Stimulated activated CD8-positive, alpha-beta memory T cell treated with anti-CD3 and anti-CD28 coated beads, Interleukin-2, amount 100 ng/mL, for 1 hour (primary cell): ENCODE data around the gene DNMBP.
"Not testable (repeated sequence)": the region's sequence is repeated elsewhere in the genome, so short reads cannot be mapped to it uniquely, and the experiment has no call there.

Experiments
- DNase-seq, 2 donors: peaks; one replicate each; pipeline ENCODE4 v3.0.0-alpha.2; 2020; ENCODE audit warnings: low read depth in 2 of 2

The DNMBP gene

DNA sequence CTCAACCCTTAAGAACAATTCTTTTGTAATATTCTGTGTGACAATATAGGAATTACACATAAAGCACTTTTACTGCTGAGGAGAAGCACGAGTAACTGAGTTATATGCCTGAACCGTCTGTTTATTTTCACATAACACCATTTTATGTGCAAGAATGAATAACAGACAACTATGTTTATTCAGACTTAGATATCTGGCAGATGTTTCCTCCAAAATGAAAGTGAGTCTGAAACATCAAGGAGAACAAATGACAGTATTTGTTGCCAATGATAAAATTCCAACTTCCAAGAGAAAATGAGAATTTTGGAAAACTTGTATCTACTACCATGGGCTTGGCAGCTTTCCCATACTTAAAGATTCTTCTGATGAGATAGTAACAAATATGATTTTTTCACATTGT, 51.4 kb downstream of the DNMBP start:
- no peak for DNase-seq

DNA sequence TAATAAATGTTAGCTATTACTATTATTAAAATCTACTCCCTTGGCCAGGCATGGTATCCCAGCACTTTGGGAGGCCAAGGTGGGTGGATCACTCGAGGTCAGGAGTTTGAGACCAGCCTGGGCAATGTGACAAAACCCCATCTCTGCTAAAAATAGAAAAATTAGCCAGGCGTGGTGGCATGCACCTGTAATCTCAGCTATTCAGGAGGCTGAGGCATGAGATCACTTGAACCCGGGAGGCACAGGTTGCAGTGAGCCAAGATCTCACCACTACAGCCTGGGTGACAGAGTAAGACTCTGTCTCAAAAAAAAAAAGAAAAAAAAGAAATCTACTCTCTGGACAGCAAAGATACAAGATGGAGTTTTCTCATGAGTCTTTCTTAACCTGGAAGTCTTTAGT, 56.2 kb downstream of the DNMBP start:
- not testable (repeated sequence) for DNase-seq

DNA sequence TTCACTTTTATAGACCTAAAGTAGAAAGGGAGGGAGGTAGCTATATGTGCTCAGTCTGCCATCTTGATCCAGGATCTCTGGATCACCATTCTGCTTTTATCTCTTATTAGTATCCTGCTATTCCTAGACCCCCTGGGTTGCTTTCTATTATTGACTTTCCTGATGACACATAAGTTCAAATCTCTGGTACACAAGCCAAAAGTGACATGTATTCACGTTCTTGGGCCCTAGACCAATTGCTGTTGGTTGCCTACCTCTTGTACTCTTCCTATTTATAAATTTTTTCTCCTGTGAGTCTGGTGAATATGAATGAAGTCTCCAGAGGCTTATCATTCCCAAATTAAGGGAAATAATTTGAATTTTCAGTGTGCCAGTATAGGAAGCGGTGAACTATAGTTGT, 56.9 kb downstream of the DNMBP start:
- no peak for DNase-seq

DNA sequence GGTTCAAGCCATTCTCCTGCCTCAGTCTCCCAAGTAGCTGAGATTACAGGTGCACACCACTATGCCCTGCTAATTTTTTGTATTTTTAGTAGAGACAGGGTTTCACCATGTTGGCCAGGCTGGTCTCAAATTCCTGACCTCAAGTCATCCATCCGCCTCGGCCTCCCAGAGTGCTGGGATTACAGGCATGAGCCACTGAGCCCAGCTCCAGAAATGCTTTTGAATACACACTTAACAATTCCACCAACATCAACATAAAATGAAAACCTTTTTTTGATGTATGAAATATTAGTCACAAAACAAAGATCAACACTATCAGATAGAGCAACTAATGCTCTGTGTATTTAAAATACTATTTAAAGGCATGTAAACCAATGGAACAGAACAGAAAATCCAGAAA, 63.7 kb downstream of the DNMBP start:
- not testable (repeated sequence) for DNase-seq

DNA sequence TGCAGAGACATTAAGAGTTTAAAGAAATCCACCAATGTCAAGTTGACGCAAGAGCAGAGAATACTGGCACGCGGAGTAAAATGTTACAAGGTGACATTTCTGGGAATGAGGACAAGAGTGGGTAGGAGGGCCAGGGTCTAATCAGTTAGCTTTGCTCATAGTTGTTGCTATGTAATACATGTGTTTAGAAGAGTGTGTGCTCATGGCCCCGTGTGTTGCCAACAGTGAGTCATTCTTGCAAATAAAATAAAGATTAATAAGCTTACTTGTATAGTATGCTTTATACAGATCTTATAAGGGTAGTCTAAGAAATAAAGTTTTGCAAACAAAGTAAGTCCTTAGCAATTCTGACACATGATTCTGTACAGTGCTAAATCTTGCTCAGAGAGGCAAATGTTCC, 64.5 kb downstream of the DNMBP start:
- no peak for DNase-seq

DNA sequence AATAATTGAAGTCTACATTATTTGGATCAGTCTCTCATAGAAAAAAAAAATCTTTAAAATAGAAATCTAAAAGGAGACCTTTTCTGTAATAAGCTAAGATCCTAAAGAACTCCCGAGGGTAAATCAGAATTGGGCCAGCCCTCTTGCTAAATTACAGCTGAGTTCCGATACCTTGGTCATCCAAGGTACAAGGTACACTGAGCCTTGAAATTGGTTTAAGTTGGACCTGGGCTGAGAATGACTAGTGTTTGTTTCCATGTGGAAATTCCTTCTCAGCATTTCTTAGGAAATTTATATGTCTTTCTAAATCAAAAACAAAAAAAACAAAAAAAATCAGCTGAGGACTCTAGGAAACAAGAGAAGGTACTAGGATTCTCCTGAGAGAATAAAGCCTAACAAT, 64.9 kb downstream of the DNMBP start:
- DNase-seq = no peak

DNA sequence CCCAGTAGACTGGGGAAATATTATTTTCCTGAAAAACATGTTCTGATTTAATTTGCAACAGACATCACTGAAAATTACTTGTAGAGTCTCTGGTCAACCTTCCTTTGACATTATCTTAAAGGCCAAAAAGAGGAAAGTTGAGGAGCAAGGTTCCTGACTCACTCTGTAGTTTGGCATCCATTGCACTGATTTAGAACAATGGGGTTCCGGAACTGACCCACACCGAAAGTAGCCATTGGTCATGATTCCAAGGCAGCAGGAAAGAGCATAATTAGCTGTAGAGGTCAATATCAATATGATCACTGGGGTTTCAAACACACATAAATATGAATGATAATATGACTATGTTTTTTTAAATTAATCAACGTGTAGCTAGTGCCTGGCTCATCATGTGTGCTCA, 65.8 kb downstream of the DNMBP start:
- no peak for DNase-seq

DNA sequence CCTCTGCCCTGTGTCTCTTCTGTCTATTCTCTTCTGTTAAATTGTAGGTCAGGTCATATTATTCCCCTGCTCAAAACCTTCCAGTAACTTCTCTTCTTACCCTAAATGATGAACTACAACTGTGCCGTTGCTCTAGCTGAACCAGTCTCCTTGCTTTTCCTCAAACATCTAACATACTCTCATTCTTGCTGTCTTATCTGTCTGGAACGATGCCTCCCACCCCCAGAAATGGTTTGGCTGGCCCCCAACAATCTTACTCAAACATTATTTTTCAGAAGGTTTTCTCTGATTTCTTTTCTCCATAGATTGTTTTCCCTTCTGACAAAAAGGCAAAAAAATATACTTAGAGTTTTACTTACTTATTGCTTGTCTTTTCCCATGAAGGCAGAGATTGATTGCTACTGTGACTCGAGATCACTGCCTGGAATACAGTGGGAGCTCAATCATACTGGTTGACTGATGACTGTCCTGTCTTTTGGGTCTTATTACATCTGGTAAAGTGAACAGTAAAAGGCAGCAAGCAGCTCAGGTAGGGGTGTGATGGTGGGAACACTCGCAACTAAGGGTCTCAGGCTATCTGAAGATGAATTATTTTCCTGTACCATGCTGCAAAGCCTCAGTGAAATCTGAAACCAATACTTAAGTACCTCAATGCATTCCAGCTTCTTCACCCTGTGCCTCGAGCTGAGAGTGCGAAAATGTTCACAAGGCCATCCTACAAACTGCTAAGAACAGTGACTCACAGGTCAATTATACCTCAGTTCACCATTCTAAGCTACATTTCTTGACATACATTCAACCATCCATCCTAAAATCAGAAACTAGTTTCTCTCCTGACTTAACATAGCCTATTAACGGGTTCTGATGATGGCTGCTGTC, 67.6 kb downstream of the DNMBP start:
- no peak for DNase-seq

DNA sequence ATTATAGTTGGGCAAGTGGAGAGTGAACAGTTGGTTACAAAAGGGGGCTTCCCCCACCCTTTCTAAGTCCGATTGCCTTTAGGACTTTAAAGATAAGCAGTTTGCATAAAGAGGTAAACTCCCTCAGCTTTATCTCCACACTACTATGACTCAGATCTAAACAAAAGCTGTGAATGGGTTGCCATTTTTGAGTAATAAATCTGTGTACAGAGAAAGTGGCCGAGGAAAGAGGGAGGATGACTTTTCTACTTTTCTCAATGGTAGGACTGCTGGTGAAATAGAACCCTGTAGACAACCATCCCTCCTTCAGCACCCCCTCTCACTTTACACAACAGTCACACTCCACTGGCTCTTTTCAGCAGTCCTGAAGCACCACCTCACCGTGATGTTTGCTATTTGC, 71.2 kb downstream of the DNMBP start:
- no peak for DNase-seq

DNA sequence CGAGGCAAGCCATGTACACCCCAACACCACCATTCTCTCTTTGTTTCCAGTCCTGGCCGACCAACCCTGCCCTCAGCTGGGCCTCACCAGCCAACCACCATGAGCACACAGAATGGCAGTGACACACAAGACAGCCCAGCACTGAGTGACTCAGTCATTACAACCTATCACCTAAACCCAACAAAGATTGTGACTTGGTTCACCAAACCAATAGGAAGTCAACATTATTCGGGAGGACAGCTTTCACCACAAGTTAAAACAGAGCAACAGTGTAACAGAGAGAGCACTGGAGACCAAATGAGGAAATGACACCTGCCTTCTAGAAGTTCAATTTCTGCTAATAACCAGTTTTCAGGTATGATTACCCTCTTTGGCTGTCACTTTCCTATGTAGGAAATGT, 72.1 kb downstream of the DNMBP start:
- DNase-seq = no peak

DNA sequence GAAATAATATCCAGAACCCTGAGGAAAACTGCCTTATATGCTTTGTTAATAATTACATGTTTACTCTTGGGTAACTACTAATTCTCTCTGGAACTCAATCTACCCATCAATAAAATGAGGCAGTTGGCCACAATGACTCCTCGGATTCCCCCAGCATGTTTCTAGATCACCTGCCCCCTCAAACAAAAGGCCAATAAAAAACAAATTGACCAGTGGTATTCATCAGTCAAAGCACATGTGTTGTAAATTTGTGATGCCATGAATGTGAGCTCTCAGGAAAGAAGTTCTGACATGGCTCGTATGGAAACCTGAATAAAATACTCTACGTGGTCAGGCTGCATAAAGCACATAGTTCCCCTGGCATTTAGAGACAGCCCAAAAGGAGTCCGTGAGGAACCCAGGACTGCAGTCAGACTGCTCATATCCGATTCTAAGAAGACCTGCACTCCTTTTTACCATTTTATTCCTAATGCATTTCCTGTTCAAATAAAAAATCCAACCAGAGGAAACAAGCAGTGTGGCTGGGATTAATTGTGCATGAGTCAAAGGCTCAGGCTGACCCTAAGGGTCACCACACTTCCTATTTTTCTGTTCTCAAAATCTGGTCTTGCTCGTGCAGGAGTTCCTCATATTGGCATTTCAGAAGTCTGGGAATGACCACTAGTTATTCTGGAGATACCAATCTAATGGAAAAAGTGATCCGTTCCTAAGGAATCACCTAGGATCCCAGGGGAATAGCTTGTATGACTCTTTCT, 77.4 kb downstream of the DNMBP start:
- DNase-seq = not testable (repeated sequence)

DNA sequence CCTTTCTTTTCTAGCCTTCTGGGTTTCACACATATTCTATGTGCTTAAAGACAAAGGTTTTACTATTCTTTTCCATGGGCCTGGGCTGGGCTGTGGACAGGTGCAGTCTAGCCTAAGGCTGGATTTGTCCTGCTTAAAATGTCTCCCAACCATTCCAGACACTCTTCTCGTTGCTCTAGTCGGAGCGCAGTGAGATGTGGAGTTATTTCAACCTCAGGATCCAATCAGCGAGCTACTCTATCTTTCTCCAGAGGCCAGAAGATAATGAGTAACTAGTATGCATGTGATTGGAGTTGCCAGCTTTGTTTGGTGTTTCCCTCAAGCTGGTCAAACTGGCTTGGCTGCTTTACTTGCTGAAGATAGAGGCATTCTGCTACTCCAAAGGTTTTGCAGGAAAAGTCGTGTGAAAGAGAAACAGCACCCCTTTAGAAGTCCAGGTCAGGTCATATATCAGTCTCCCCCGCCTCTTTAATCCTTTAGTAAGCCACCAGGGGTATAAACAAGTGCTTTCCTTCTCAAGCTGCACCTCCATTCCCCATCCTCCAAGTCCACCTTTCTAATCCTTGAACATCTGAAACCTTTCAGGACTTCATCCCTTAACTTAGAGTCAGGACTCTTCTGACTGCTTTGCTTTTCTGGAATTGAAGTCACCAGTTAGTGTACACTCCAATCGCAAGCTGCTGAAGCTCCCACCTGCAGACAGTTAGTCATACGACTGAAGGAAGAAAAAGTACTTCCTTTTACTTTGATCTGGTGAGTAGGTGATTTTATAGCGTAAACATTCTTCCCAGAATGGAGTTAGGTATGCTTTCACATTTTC, 78.8 kb downstream of the DNMBP start:
- no peak for DNase-seq

DNA sequence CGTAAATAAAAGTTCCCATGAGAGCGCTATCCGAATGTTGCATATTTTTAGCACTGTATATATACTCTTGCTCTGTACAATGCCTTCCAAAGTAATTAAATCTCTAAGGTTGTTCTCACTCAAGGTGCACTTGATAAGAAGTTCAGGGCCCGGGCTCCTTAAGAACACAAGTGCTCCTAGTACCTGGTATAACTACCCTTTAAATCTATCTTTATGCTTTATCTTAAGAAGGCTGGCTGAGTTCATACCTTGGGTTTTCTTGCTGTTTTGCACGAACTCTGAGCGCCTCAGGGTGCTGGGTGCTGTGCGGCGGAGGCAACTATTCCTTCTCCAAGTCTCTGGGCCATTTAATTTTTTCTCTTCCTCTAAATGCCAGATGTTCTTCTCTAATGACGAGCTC, 80.4 kb downstream of the DNMBP start:
- DNase-seq = no peak

DNA sequence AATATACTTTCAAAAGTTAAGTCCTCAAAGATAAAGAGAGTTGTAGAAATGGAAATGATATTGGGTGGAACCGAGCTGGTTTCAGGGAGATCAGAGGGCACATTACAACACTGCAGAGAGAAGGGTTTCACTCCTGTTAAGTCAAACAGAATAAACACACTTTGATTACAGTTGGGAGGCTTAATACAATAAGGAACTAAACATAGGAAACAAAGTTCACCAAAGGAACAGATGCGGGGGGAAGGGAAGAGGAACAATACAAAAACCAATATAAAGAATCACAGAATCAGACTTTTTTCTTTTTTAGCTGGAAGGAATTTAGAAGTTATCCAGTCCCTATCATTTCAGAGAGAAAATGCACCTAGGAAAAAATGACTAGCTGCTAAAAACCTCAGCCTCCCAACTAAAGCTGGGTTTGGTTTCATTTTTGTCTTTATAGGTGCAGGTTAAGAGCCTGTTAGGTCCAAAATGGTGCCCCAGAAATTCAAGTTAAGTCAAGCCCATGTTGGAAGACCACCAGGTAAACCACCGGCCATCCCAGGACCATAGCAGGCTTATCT, 81.9 kb downstream of the DNMBP start:
- DNase-seq = no peak

DNA sequence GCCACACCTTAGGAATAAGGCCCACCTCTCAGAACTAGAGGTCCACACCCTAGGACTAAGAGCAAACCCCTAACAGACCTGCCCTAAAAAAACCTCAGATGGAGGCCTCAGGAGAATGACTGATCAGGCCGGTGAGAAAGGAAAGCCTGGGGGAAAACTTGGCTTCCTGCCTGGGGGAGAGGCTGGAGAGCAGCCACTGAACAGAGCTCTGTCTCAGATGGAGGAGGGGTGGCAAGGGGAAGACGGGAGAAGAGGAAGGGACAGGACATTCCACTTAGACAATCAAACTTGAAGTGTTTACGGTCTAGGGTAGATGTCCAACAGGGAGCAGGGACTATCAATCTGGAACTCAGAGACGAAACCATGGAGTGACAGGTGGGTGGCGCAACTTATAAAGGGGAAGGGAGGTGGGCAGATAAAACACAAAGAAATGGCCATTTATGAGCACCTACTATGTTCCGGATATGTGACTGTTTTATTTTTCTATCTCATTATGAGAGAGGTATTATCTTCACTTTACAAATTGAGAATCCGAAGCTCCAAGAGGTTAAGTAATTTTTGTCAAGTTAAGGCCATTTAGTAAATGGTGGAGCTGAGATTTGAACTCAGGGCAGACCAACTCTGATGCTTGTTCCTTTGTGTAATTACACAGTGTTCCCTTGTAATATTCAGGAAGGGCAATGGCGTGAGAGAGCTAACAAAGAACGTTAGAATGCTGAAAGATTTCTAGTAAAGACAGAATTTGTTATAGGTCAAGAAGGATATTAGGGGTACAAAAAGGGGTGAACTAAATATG, 82.6 kb downstream of the DNMBP start:
- DNase-seq = no peak

DNA sequence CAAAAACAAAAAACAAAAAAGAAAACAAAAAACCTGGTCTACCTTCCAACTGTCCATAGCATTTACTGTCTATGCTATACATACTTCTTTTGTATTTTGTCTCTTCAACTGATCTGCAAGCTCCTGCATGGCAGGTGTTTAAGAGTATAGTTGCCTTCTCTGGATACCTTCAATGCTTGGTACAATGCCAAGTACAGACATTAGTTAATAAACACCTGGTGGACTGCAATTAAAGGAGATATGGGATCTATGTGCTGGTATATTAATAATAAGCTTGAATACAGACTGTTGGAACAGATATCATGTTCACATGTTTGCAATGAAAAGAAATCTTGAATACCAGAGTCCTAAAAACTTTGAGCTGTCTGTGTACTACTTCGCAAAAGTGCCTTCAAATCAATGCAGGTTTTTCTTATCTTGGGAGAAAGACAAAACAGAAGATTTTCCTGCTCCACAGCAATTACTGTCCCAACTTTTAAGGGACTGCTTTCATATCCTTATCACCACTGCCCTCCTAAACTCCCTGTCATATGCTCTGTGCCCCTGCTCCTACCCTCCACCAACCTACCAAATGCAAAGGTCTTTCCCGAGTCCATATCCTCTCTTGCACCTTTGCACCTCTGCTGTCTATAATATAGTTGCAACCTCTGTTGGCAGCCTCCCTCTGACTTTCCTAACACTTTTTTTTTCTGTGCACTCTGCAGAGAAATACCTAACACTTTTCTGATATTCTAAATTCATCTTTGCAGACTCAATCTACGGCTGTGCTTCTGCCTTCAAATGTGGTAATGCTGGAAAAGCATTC, 85.1 kb downstream of the DNMBP start:
- no peak for DNase-seq

DNA sequence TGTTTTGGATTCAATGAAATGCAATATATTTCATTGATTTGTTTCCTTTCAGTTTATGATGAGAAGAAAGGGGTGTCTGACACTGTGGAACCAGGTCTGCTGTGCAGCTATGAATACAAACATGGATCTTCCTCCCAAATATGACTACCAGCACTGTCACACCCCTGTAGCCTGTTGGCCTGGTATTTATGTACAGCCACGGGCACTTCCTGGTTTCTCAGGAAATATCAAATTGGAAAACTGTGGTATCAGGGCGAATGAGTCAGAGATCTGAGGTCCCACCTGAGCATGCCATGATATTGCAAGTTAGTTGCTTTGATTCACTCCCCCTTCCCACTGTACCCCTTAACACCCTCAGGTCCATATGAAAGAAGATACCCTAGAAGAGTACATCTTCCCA, 87.8 kb downstream of the DNMBP start:
- no peak for DNase-seq

DNA sequence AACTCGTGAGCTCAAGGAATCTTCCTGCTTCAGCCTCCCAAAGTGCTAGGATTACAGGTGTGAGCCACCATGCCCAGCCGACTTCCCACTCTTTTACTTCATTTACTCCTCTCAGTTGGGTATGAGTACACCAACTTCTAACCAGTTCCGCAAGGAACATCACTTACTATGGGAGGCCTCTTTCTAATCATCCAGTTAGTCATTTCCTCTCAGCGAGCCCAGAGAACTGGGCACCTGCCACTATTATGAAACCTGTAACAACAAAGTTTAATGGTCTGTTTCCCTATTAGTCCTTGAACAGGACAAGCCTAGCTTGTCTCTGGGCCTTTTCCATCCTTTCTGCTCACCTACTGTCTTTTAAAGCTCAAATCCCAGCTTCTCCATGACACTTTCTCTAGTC, 88.8 kb downstream of the DNMBP start:
- no peak for DNase-seq

DNA sequence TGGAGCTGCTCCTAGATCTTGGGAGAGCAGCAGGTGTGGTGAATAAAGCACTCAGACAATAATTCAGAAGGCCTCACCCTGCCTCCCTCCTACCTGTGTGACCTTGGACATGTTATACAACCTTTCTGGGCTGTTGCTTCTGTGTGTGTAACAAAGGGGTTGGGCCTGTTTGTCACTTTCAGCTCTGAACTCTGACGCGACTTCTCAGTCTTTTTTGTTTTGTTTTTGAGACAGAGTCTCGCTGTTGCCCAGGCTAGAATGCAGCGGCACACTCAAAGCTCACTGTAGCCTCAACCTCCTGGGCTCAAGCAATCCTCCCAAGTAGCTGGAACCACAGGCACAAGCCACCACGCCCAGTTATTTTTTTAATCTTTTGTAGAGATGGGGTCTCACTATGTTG, 89.3 kb downstream of the DNMBP start:
- no peak for DNase-seq
